Ovary (tissue), 9 donors: ENCODE data around the gene AP2M1. TPM values are rescaled to one million over a fixed set of nuclear protein-coding genes. Genes with fewer than 3 reads are reported as not detected.
"Not testable (repeated sequence)": the region's sequence is repeated elsewhere in the genome, so short reads cannot be mapped to it uniquely, and the experiment has no call there.

Experiments
- DNase-seq, 5 donors: peaks; one replicate each; pipeline ENCODE4 v3.0.0-alpha.2; 2019 to 2020
- H3K27ac ChIP-seq, 2 donors: fragments of 200-600 bp; one replicate each; pipeline versions ENCODE4 v1.5.1 to v1.8.0; 2019 to 2022
- H3K27me3 ChIP-seq: fragments of 200-600 bp; one replicate; pipeline ENCODE4 v1.8.0; 2022
- H3K36me3 ChIP-seq: fragments of 200-600 bp; sonication (generic); one replicate; pipeline ENCODE4 v1.5.1; 2019
- H3K4me1 ChIP-seq: one replicate; pipeline ENCODE4 v1.8.1; 2013; ENCODE audit warnings: mild to moderate bottlenecking, moderate library complexity; ENCODE audit not compliant: insufficient read depth
- H3K4me3 ChIP-seq: fragments of 200-600 bp; sonication (generic); one replicate; pipeline ENCODE4 v1.5.1; 2017
- H3K9me3 ChIP-seq, 2 donors: fragments of 200-600 bp in 1 of 2; sonication (generic) in 1 of 2; one replicate each; pipeline versions ENCODE4 v1.5.1 to v1.8.1; 2013 to 2019; ENCODE audit warnings: mild to moderate bottlenecking in 1 of 2, moderate library complexity in 1 of 2
- EP300 ChIP-seq: sonication (generic); formaldehyde crosslinking; IDR thresholded peaks from one replicate; pipeline ENCODE4 v1.6.1; 2017; ENCODE audit warnings: antibody characterized with exemption
- POLR2A ChIP-seq: fragments of 450-650 bp; IDR thresholded peaks from one replicate; pipeline ENCODE4 v1.6.1; 2017; ENCODE audit warnings: antibody characterized with exemption, mild to moderate bottlenecking, moderate library complexity
- WGBS, 3 donors: extraction: QIAGEN DNeasy Blood & Tissue Kit in 1 of 3; methylation state at CpG; one replicate each; pipeline versions ENCODE4 v1.1.5 to v1.1.7; 2013 to 2017; 5-methylcytosine and 5-hydroxymethylcytosine counted together
- intact Hi-C, 4 donors: fragments of 100-400 bp; cut with DNase I; formaldehyde crosslinking; loops; one replicate each; pipeline versions ENCODE4 v1.11.0 to v1.15.1; 2022 to 2023
- polyA plus RNA-seq, 2 donors: library from polyadenylated mRNA; stranded (reverse); fragments of 200-250 nt in 1 of 2; fragments of 350-450 nt in 1 of 2; fragmentation: Illumina TruSeq in 1 of 2; extraction: RNeasy Lipid Tissue Mini Kit (QIAGEN cat#74804) in 1 of 2; gene quantifications; one replicate each; pipeline ENCODE4 v1.2.3, GENCODE V29; 2013 to 2014
- total RNA-seq, 7 donors: library from RNA; depleted of rRNA in 2 of 7; stranded (reverse); fragments of >200 nt in 2 of 7; fragmentation: NEBNext Ultra II Directional in 3 of 7; extraction: Animal tissue kit (Norgen Biotek cat#: 25700) in 3 of 7; gene quantifications; one replicate each; pipeline versions ENCODE4 v1.1.0 to v1.2.4, GENCODE V29; 2016 to 2023
- TF ChIP-seq, protein P1 (sequence below), 3 donors: fragments of 450-650 bp in 2 of 3; fragments of 200-600 bp in 1 of 3; IDR thresholded peaks; one replicate each; pipeline versions ENCODE4 v1.5.1 to v1.8.0; 2016 to 2022; ENCODE audit warnings: antibody characterized with exemption in 3 of 3, mild to moderate bottlenecking in 1 of 3
- donor health status: DM: no; HTN: no; CAD: no; lungs with moderate emphysema.
- donor health status: DM: no; HTN: no; CAD: no.
- donor health status: Bipolar disorder and iron deficiency.
- donor health status: DM: yes; HTN: yes; CAD: no.
- donor health status: DM: no; HTN: no; CAD: no.
- donor health status: DM: yes; HTN: yes; CAD: no.

AP2M1 gene
- total and polyA plus RNA-seq, 9 donors = 107 to 371 (median 252) TPM

DNA sequence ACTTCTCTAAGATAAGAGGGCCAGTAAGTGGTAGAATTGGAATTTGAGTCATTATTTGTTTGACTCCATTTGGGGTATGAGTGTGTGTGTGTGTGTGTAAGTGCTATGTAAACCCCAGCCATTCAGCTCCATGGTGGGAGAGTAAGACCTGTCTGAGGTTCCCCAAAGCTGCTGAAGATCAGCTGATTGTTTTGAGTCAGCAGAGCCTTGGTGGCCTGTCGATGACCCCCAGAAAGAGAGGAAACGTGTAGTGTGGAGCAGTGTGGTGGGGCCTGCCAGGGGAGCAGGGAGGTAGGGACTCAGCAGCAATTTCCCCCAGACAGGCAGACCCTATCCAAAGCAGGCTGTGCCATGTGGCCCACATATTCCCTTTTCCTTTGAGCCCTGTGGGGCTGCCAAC, 14.2 kb upstream of the AP2M1 start:
- Histone ChIP-seq H3K9me3 (no peaks in the 10 kb centered on the region), H3K27me3 (no peaks in the 10 kb centered on the region), H3K4me1 (peaks cover 11% of the 10 kb centered on the region), H3K27ac (no peak overlapping the region), H3K4me3 (no peak overlapping the region), H3K36me3 (no peaks in the 10 kb centered on the region)
- intact Hi-C loops = no loop called here
- WGBS, 3 donors = 10 to 23% (median 11%) methylated on average over 2 of the region's 2 CpGs
- DNase-seq = no peak
- TF ChIP-seq, protein P1, sequence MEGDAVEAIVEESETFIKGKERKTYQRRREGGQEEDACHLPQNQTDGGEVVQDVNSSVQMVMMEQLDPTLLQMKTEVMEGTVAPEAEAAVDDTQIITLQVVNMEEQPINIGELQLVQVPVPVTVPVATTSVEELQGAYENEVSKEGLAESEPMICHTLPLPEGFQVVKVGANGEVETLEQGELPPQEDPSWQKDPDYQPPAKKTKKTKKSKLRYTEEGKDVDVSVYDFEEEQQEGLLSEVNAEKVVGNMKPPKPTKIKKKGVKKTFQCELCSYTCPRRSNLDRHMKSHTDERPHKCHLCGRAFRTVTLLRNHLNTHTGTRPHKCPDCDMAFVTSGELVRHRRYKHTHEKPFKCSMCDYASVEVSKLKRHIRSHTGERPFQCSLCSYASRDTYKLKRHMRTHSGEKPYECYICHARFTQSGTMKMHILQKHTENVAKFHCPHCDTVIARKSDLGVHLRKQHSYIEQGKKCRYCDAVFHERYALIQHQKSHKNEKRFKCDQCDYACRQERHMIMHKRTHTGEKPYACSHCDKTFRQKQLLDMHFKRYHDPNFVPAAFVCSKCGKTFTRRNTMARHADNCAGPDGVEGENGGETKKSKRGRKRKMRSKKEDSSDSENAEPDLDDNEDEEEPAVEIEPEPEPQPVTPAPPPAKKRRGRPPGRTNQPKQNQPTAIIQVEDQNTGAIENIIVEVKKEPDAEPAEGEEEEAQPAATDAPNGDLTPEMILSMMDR (IDR thresholded peaks at IDR 0.05) = no peak
- TF ChIP-seq POLR2A (no peak), EP300 (no peak)

DNA sequence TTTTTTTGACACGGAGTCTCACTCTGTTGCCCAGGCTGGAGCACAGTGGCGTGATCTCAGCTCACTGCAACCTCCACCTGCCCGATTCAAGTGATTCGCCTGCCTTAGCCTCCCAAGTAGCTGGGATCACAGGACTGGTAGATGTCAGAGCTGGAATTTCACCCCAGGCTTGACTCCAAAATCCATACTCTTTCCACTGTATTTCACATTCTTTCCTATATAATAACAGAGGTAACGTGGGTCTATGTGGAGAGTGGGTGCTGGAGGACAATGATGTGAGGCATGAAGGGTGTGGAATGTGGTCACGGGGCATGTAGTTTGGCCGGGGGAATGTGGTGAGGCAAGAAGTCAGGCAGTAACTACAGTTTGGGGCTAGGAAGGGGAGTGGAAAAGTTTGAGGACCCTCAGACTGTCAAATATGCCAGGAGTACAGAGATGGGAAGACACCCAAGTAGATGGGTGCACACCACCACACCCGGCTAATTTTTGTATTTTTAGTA, 12.0 kb upstream of the AP2M1 start:
- H3K27me3 ChIP-seq, H3K27ac ChIP-seq, DNase-seq, H3K9me3 ChIP-seq, H3K4me3 ChIP-seq, H3K36me3 ChIP-seq, H3K4me1 ChIP-seq, intact Hi-C loops: not testable (repeated sequence)
- 67 to 80% (median 75%) methylated on average over 8 of the region's 8 CpGs for WGBS, 3 donors

DNA sequence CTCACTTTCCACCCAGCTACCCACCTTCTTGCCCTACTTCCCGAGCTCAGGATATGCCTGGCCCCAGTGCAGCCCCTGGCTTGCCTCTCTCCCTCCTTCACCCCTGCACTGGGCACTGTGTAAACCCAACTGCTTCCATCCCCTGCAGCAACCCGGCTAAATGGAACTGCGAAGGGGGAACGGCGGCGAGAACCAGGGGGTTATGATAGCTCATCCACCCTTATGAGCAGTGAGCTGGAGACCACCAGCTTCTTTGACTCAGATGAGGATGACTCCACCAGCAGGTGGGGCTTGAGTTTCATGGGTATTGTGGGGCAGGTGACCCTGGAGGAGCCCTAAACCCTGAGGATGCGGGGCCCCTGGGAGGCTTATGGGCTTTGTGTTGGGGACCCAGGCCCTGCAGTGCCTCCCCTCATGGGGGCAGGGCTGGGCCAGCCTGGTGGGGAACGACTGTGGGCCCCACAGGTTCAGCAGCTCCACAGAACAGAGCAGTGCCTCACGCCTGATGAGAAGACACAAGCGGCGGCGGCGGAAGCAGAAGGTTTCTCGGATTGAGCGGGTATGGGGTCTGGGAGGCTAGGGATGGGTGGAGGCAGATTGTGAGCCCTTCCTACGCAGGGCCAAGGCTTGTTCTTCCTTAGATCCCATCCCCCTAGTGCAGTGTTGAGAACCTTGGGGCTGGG, 9.9 kb upstream of the AP2M1 start:
- no peak for DNase-seq
- intact Hi-C loops = no loop called here
- 90 to 93% (median 91%) methylated on average over 16 of the region's 16 CpGs for WGBS, 3 donors
- H3K27me3 ChIP-seq = no peaks in the 10 kb centered on the region
- H3K4me3 ChIP-seq = no peak overlapping the region
- no peak for TF ChIP-seq EP300
- TF ChIP-seq, protein P1 (IDR thresholded peaks at IDR 0.05) = no peak
- TF ChIP-seq POLR2A = no peak
- H3K36me3 ChIP-seq = no peaks in the 10 kb centered on the region
- H3K4me1 ChIP-seq = peaks cover 8% of the 10 kb centered on the region
- H3K27ac ChIP-seq = no peak overlapping the region
- H3K9me3 ChIP-seq = no peaks in the 10 kb centered on the region

DNA sequence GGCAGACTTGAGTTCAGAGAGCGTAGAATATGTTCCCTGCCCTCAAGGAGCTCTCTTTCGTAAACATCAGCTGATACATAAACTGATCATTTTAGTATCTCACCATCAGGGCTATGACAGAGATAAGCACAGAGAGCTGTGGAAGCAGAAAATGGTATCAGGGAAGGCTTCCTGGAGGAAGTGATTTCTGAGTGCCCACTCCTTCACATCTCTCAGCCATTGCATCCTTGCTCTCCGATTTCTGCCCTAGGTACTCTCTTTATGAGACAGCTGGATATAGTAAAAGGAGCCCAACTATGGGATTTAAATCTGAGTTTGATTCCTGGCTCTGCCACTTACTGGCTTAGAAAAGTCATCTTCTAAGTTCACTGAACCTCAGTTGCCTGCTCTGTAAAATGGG, 9.1 kb upstream of the AP2M1 start:
- no peak for DNase-seq
- peaks cover 6% of the 10 kb centered on the region for H3K4me1 ChIP-seq

DNA sequence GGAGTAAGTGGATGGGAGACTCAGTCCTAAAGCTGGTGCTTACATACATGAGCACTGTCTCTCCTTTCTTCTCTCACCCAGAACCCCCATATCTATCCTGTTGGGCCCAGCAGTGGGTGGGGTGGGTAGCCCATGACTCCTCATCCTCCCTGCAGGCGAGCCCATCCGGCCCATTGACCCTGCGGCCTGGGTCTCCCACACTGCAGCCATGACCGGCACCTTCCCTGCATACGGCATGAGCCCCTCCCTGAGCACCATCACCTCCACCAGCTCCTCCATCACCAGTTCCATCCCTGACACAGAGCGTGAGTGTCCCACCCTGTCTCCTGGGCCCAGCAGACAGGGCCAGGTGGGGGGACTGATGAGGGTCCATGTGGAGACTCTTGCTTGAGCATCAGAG, 8.0 kb upstream of the AP2M1 start:
- intact Hi-C loops = no loop called here
- TF ChIP-seq, protein P1 (IDR thresholded peaks at IDR 0.05) = no peak
- TF ChIP-seq POLR2A = no peak
- TF ChIP-seq EP300 = no peak
- 91 to 93% (median 91%) methylated on average over 6 of the region's 6 CpGs for WGBS, 3 donors
- Histone ChIP-seq H3K36me3 (no peaks in the 10 kb centered on the region), H3K27ac (no peak overlapping the region), H3K9me3 (no peaks in the 10 kb centered on the region), H3K4me1 (peaks cover 1% of the 10 kb centered on the region), H3K4me3 (no peak overlapping the region), H3K27me3 (no peaks in the 10 kb centered on the region)
- no peak for DNase-seq

More for the DNA sequence above, 9.1 kb upstream of the AP2M1 start:
- no peaks in the 10 kb centered on the region for H3K9me3 ChIP-seq
- no peak overlapping the region for H3K4me3 ChIP-seq
- no peaks in the 10 kb centered on the region for H3K27me3 ChIP-seq
- no peak overlapping the region for H3K27ac ChIP-seq
- 92 to 96% (median 94%) methylated on average over 3 of the region's 3 CpGs for WGBS, 3 donors
- TF ChIP-seq POLR2A (no peak), EP300 (no peak)
- TF ChIP-seq, protein P1 (IDR thresholded peaks at IDR 0.05) = no peak
- intact Hi-C loops = no loop called here
- no peaks in the 10 kb centered on the region for H3K36me3 ChIP-seq
